ENCODE results near the gene ARRDC2.

The ARRDC2 gene

GRCh38 chr19:18058208-18059009 is 50.4 kb downstream of the ARRDC2 start:
- DNase-seq (ENCODE audit: low spot score) = peak; percentile 71

- no peak for DNase-seq (ENCODE audit: low spot score)
Observed at GRCh38 chr19:18059297-18059696, 51.3 kb downstream of the ARRDC2 start.

DNA sequence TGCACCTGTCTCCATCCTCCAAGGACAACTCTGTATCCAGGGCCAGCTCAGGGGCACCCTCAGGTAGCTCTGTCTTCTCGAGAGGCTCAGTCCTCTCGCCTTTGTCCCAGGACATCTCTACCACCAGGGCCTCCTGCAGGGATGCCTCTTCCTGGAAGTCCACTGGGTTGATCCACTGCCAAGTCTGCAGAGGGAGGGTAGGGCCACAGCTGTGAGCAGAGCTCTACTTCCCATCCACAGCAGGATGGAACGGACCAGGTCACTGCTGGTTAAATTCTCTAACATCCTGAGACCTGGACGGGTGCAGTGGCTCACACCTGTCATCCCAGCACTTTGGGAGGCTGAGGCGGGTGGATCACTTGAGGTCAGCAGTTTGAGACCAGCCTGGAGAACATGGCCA is 51.9 kb downstream of the ARRDC2 start:
- DNase-seq (ENCODE audit: low spot score) = no peak

DNA sequence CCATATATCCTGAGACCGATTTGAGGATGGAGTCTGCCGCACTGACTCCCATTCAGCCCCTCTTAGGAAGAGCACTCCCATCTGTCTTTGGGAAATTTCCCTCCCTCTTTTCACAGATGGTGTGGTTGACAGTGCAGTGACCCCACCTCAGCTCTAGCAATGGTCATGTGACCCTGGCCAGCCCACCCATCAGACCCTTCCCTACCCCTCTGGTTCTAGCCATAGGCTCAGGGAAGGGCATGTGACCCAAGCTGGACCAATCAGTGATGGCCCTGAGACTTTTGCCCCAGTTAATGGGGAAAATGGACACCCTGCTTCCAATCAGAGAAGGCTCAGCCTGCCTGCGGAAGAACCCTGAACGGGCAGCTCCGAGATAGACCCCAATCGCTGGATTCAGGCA is 52.5 kb downstream of the ARRDC2 start:
- no peak for DNase-seq (ENCODE audit: low spot score)

- DNase-seq (ENCODE audit: low spot score) = no peak
Observed at GRCh38 chr19:18062028-18062427, 54.1 kb downstream of the ARRDC2 start.

DNA sequence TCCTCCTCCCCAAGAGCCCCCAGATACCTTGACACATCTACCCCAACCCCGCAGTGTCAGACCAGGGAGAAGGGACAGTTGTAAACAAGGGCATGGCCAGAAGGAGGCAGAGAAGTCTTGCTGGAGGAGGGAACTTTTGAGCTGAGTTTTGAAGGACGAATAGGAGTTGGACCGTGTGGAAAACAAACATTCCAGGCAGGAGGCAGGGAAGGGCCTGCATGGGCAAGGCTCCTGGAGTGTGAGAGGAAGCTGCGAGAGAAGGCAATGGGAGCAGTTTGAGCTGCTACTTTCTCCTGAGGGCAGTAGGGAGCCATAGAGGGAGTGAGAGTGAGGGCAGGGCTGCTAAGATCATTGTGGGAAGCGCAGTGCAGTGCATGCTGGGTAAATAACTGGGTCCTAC is 55.5 kb downstream of the ARRDC2 start:
- no peak for DNase-seq (ENCODE audit: low spot score)

Data from kidney capillary endothelial cell (primary cell).